ENCODE data around the gene ZNF148.

- TF ChIP-seq CTCF (IDR thresholded peaks at IDR 0.05; ENCODE audit: insufficient read depth, low read depth, low read length) (no peak), EZH2 (IDR thresholded peaks at IDR 0.05; ENCODE audit: insufficient read depth, low read length) (no peak)
Observed at GRCh38 chr3:125211523-125212090, 163.5 kb downstream of the ZNF148 start.

All from astrocyte (in vitro differentiated cells and primary cell).